SK-N-SH treated with all-trans-retinoic acid at 6 μM for 48 hours (cell line): ENCODE data around the gene OR6N1.

Experiments
- CREB5 ChIP-seq: fragments of 250-450 bp; sonication (Bioruptor Pico); IDR thresholded peaks from 2 replicates; pipeline ENCODE4 v1.5.1; 2020; ENCODE audit warnings: low read depth, mild to moderate bottlenecking, moderate library complexity
- PATZ1 ChIP-seq: fragments of 250-450 bp; sonication (Bioruptor Pico); IDR thresholded peaks from 2 replicates; pipeline ENCODE4 v1.8.0; 2020; ENCODE audit warnings: mild to moderate bottlenecking, moderate library complexity, borderline replicate concordance
- RARB ChIP-seq: fragments of 250-450 bp; sonication (Bioruptor Pico); IDR thresholded peaks from 2 replicates; pipeline ENCODE4 v1.8.0; 2021; ENCODE audit warnings: mild to moderate bottlenecking, moderate library complexity
- SNAI2 ChIP-seq: fragments of 250-450 bp; sonication (Bioruptor Pico); IDR thresholded peaks from 2 replicates; pipeline ENCODE4 v1.5.0; 2020; ENCODE audit warnings: mild to moderate bottlenecking, moderate library complexity
- TOX ChIP-seq: fragments of 250-450 bp; sonication (Bioruptor Pico); IDR thresholded peaks from 2 replicates; pipeline ENCODE4 v1.8.0; 2021; ENCODE audit warnings: mild to moderate bottlenecking, moderate library complexity, borderline replicate concordance
- ZFP3 ChIP-seq: fragments of 250-450 bp; sonication (Bioruptor Pico); IDR thresholded peaks from 2 replicates; pipeline ENCODE4 v1.5.0; 2020; ENCODE audit warnings: mild to moderate bottlenecking, moderate library complexity

DNA sequence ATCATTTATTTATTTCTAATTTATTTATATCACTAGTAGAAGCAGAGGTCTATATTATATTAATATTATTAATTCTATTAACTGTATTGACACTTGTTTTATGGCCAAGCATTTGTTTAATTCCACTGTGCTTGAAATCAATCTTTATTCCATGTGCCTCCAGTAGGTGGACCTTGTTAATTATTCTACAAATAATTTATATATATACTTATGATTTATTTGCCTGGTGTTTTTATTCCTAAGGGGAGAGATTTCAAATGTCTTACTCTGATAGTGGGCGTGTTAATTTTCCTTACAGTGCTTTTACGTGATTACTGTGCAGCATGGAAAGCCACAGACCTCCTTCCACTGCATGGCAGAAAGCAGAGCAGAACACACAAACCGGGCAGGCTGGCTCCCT lies 26.5 kb upstream of the OR6N1 start:
- TF ChIP-seq PATZ1 (CRISPR knock-in tag) (no peak), CREB5 (CRISPR knock-in tag) (no peak), ZFP3 (CRISPR knock-in tag) (no peak), RARB (CRISPR knock-in tag) (no peak), TOX (CRISPR knock-in tag) (no peak), SNAI2 (CRISPR knock-in tag) (no peak)
